Uterus (tissue), 4 donors: Measurements from ENCODE around the gene TRAF2. TPM values are rescaled to one million over a fixed set of nuclear protein-coding genes. Genes with fewer than 3 reads are reported as not detected.

Source experiments
- DNase-seq, 2 donors: peaks; one replicate each; pipeline ENCODE4 v3.0.0-alpha.2; 2019 to 2020
- H3K27ac ChIP-seq, 2 donors: fragments of 200-600 bp; sonication (generic); 1 replicate in 1 of 2; 2 replicates in 1 of 2; pipeline ENCODE4 v1.5.1; 2016 to 2018
- H3K27me3 ChIP-seq, 2 donors: fragments of 200-600 bp; sonication (generic); one replicate each; pipeline ENCODE4 v1.5.1; 2018 to 2019; ENCODE audit warnings: control low read depth in 1 of 2
- H3K36me3 ChIP-seq, 2 donors: fragments of 200-600 bp; sonication (generic); one replicate each; pipeline ENCODE4 v1.5.1; 2019; ENCODE audit warnings: control low read depth in 1 of 2
- H3K4me1 ChIP-seq, 2 donors: fragments of 200-600 bp; sonication (generic); one replicate each; pipeline ENCODE4 v1.5.1; 2018 to 2019; ENCODE audit warnings: control low read depth in 1 of 2
- H3K4me3 ChIP-seq, 2 donors: fragments of 200-600 bp; sonication (generic); 1 replicate in 1 of 2; 2 replicates in 1 of 2; pipeline ENCODE4 v1.5.1; 2018 to 2019; ENCODE audit warnings: mild to moderate bottlenecking in 1 of 2
- H3K9me3 ChIP-seq, 2 donors: fragments of 200-600 bp; sonication (generic); one replicate each; pipeline ENCODE4 v1.5.1; 2019; ENCODE audit warnings: control low read depth in 1 of 2
- POLR2A ChIP-seq, 2 donors: fragments of 450-650 bp; IDR thresholded peaks; one replicate each; pipeline ENCODE4 v1.6.1; 2016; ENCODE audit warnings: antibody characterized with exemption in 2 of 2, mild to moderate bottlenecking in 1 of 2, moderate library complexity in 1 of 2
- intact Hi-C: fragments of 100-400 bp; cut with DNase I; formaldehyde crosslinking; loops from one replicate; pipeline ENCODE4 v1.15.1; 2023; ENCODE audit warnings: low total_unique reads
- total RNA-seq, 4 donors: library from RNA; depleted of rRNA in 3 of 4; stranded (reverse); fragments of >200 nt in 3 of 4; gene quantifications; one replicate each; pipeline versions ENCODE4 v1.1.0 to v1.2.4, GENCODE V29; 2014 to 2023
- TF ChIP-seq, protein P1 (sequence below), 4 experiments: fragments of 200-600 bp in 2 of 4; fragments of 450-650 bp in 2 of 4; sonication (generic) in 2 of 4; IDR thresholded peaks; one replicate each; pipeline ENCODE4 v1.5.1; 2016 to 2019; ENCODE audit warnings: antibody characterized with exemption in 4 of 4, mild to moderate bottlenecking in 2 of 4, moderate library complexity in 1 of 4
- donor health status: DM: yes; HTN: yes; CAD: no.

TRAF2 gene
- total RNA-seq, 4 donors from 2014 or later: 0.88 to 22.1 (median 11.9) TPM

DNA sequence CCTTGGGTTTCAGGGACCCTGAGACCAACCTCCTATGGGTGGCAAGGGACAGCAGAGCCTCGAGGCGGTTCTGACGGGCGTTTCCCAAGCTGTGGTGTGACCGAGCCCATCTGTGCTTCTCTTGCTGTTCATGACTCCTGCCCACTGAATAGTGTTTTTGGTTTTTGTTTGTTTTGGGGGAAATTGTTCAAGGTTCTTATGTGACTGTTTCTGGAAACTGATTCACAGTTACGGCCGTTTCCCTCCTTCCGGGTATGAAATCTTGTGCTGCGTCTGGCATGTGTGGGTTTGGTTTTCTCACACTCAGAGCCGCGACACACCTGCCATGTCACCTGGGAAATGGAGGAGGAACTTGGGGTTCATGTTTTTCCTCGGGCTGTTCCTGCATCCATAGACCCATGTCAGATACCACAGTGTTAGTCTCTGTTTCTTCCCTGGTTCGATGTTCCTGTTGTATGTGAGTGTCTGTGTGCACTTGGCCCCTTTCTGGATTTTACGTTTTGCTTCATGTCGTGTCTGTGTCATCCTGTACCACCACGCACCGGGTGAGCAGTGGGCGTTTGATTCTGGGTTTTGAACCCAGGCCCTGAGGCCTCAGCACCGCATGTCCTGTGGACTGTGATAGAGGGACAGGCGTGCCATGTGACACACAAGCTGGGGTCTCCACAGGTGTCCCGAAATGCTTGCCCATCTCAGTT is 29.5 kb downstream of the TRAF2 start:
- Histone ChIP-seq H3K27me3 (no peaks in the 10 kb centered on the region), H3K4me1 (no peaks in the 10 kb centered on the region), H3K4me3 (no peak overlapping the region), H3K27ac (no peak overlapping the region), H3K36me3 (no peaks in the 10 kb centered on the region), H3K9me3 (no peaks in the 10 kb centered on the region)
- TF ChIP-seq, protein P1, sequence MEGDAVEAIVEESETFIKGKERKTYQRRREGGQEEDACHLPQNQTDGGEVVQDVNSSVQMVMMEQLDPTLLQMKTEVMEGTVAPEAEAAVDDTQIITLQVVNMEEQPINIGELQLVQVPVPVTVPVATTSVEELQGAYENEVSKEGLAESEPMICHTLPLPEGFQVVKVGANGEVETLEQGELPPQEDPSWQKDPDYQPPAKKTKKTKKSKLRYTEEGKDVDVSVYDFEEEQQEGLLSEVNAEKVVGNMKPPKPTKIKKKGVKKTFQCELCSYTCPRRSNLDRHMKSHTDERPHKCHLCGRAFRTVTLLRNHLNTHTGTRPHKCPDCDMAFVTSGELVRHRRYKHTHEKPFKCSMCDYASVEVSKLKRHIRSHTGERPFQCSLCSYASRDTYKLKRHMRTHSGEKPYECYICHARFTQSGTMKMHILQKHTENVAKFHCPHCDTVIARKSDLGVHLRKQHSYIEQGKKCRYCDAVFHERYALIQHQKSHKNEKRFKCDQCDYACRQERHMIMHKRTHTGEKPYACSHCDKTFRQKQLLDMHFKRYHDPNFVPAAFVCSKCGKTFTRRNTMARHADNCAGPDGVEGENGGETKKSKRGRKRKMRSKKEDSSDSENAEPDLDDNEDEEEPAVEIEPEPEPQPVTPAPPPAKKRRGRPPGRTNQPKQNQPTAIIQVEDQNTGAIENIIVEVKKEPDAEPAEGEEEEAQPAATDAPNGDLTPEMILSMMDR (IDR thresholded peaks at IDR 0.05): no peak
- no peak for TF ChIP-seq POLR2A (IDR thresholded peaks at IDR 0.05)
- DNase-seq: no peak
- intact Hi-C loops: no loop called here

DNA sequence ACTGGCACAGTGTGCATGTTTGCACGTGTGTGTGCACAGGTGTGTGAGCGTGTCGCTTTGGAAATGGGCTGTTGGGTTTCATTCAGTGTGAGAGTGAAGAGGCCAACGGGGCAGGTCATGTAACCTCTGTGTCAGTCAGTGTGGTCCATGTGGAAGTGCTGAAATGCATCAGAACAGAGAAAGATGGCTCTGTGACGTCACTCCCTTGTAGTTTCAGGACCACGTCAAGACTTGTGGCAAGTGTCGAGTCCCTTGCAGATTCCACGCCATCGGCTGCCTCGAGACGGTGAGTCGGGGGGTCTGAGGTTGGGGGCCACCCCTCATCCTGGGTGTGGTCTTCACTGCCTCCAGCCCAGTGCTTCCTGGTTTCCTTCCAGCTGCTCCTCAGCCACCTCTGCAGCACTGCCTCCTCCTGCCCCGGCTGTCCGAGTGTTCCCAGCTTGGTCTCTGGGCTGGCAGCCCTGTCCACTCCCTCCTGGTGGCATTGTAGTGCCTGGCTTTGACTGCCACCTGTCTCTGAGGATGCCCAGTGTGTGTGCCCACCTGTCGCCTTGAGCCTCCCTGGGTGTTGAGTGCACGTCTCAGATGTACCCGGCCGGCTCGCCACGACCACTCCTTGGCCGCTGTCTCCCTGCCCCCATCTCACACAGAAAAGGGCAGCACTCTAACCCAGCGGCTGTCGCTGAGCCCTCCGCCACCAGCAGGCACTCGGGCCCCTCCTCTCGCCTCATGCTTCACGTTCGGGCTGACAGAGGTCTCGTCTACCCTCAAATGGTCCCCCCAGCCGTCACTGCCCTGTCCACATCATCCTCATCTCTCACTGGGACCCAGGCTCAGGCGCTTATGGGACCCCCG is 30.2 kb downstream of the TRAF2 start:
- Histone ChIP-seq H3K4me3 (no peak overlapping the region), H3K27me3 (no peaks in the 10 kb centered on the region), H3K4me1 (no peaks in the 10 kb centered on the region), H3K9me3 (no peaks in the 10 kb centered on the region), H3K36me3 (no peaks in the 10 kb centered on the region), H3K27ac (no peak overlapping the region)
- DNase-seq: no peak
- intact Hi-C loops: no loop called here
- no peak for TF ChIP-seq POLR2A (IDR thresholded peaks at IDR 0.05)
- TF ChIP-seq, protein P1 (IDR thresholded peaks at IDR 0.05): no peak

GRCh38 chr9:136917902-136918301 is 31.6 kb downstream of the TRAF2 start:
- Histone ChIP-seq H3K4me3 (no peak overlapping the region), H3K9me3 (no peaks in the 10 kb centered on the region), H3K27ac (no peak overlapping the region), H3K27me3 (no peaks in the 10 kb centered on the region), H3K36me3 (no peaks in the 10 kb centered on the region), H3K4me1 (no peaks in the 10 kb centered on the region)
- intact Hi-C loops: no loop called here
- TF ChIP-seq POLR2A (IDR thresholded peaks at IDR 0.05): no peak
- TF ChIP-seq, protein P1 (IDR thresholded peaks at IDR 0.05): no peak
- DNase-seq: no peak

DNA sequence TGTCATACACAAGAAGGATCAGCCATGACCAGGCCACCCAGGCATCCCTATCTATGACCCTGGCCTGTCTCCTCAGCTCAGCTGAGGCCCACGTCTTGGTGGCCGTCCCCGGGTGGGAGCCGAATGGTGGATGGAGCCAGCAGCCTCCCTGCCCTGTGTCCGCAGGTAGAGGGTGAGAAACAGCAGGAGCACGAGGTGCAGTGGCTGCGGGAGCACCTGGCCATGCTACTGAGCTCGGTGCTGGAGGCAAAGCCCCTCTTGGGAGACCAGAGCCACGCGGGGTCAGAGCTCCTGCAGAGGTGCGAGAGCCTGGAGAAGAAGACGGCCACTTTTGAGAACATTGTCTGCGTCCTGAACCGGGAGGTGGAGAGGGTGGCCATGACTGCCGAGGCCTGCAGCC is 33.8 kb downstream of the TRAF2 start:
- Histone ChIP-seq H3K27ac (no peak overlapping the region), H3K36me3 (no peaks in the 10 kb centered on the region)
- intact Hi-C loops: no loop called here

More for the DNA sequence above, 33.8 kb downstream of the TRAF2 start:
- no peak for DNase-seq
- H3K9me3 ChIP-seq: no peaks in the 10 kb centered on the region
- H3K27me3 ChIP-seq: no peaks in the 10 kb centered on the region
- no peak overlapping the region for H3K4me3 ChIP-seq
- H3K4me1 ChIP-seq: no peaks in the 10 kb centered on the region
- TF ChIP-seq, protein P1 (IDR thresholded peaks at IDR 0.05): no peak
- no peak for TF ChIP-seq POLR2A (IDR thresholded peaks at IDR 0.05)
